HG03558 (cell line): ENCODE measurements around the gene CMTR2.
"Not testable (repeated sequence)": the region's sequence is repeated elsewhere in the genome, so short reads cannot be mapped to it uniquely, and the experiment has no call there.

ENCODE experiments used
- ATAC-seq: cut with Tn5 transposase; IDR thresholded peaks from one replicate; pipeline ENCODE4 v1.9.1; 2021; ENCODE audit warnings: moderate number of reproducible peaks; ENCODE audit not compliant: unreplicated experiment; ENCODE audit errors: extremely low read depth

CMTR2 gene, protein sequence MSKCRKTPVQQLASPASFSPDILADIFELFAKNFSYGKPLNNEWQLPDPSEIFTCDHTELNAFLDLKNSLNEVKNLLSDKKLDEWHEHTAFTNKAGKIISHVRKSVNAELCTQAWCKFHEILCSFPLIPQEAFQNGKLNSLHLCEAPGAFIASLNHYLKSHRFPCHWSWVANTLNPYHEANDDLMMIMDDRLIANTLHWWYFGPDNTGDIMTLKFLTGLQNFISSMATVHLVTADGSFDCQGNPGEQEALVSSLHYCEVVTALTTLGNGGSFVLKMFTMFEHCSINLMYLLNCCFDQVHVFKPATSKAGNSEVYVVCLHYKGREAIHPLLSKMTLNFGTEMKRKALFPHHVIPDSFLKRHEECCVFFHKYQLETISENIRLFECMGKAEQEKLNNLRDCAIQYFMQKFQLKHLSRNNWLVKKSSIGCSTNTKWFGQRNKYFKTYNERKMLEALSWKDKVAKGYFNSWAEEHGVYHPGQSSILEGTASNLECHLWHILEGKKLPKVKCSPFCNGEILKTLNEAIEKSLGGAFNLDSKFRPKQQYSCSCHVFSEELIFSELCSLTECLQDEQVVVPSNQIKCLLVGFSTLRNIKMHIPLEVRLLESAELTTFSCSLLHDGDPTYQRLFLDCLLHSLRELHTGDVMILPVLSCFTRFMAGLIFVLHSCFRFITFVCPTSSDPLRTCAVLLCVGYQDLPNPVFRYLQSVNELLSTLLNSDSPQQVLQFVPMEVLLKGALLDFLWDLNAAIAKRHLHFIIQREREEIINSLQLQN

DNA sequence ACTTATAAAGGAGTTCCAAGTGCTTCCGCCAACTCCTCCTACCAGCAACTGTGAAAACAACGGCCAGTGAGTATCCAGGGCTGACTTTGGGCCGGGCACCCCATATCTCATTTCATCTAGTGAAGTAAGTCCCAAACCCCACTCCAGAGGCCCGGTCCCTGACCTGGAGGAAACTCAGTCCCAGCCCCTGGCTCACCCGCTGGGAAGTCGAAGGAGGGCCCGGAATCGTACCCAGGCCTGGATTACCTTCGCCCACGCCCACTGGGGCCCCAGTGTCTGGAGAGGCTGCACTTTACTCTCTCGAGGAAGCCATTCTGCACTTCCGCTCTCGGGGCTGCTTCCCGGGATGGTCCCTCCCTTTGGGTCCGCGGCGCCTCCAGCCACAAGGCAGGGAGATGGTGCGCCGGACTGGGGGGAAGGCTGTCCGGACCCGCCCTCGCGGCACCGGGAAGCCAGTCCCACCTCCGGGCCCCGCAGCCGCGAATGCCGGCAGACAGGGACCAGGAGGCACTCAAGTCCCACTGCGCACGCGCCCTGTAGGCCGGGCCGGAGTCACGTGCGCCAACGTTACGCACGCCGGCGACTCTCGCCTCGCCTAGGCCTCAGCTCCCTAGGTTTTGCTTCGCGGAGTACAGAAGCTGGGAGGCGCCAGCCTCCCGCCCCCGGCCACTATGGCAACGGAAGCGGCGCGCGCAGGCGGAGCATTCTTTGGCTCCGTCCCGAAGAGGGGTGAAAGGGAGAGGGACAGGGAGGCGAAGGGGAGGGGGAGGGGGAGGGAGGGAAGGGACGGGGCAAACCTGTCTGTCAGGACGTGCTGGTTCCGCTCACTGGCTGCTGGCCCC is at the start of gene CMTR2:
CMTR2 (minus strand) TSS at position 513 of the 842 bp plus-strand sequence. CDS start 3,482 bp downstream, outside the sequence.
- peak; percentile 85 for ATAC-seq

DNA sequence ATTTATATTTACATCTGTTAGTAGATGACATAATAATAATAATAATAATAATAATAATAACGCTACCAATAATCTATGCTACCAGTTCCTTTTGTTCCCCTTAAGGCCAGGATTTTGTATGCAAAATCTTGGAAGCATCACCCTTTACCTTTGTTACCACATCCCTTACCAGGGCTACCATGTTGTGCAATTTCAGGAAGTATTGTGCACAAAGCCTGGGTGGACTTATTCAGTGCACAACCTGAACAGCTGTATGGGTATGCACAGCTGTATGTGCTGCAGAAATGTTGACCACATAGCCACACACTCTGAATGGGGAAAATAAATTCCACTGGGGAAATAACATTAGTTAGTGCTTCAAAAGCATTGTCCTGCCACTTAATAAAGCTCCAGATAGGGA is 49.4 kb upstream of the CMTR2 start:
- ATAC-seq: no peak

DNA sequence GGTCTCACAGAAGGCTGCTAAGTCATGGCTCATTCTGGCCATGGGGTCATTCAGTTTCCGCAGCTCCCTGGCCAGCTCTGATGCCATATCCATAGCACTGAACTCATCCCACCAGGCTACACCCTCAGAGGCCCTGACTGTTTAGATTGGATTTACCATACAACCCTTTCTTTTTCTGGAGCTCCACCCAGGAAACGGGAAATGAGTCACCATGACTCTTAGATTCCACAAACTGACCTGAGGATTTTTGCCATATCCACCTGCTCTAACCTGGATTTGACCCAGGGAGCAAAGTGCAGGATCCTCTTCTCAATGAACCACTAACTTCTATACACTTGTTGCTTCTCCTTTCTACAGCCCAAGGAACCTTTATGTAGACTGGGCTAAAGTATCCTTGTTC is 49.0 kb upstream of the CMTR2 start:
- no peak for ATAC-seq

DNA sequence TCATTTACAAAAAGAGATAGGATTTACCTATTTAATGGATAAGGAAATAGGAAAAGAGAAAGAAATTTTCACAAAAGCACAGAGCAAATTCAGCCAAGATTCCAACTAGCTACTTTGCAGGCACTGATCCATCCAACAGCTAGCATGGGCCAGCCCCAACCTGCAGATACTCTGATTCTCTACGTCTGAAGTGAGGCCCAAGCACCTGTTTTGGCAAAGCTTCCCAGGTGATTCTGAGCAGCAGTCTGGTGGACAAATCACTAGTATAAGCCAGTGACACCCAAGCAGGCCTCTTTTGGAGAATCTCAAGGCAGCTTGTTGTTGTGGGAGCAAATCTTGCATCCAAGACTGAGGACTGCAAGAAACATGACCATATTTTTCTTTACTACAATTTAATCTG is 48.4 kb upstream of the CMTR2 start:
- ATAC-seq: no peak

DNA sequence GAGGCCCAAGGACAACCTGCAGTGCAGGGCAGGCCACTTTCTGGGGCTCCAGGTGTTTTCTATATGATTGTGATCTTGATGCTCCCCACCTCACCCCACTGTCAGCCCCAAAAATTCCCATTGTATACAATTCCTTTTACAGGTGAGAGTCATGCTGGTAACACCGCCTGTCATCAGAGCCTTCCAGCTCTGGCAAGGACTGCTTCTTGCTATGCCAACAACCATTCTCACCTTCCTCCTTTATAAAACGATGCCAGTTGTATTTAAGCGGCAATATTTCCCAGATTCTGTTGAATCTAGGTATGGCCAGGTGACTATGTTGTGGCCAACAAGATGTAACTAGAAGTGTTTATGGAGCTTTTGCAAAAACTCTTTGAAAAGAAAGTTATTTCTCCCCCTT is 38.9 kb upstream of the CMTR2 start:
- no peak for ATAC-seq

DNA sequence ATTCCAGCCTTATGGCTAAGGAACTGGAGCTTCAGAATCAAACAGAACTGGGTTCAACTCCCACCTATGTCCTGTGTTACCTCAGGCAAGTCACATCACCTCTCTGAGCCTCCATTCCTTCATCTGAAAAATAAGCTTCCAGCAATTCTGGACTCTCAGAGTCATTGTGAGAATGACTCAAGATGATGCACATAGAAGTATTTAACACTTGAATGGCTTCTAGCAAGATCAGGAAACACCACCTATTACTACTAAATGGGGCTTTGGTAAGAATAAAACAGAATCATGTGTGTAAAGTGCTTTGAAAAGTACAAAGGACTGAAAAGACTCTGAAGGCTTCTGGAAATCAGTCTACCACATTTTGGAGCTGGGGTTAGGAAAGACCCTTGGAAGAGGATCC is 38.5 kb upstream of the CMTR2 start:
- ATAC-seq: no peak

DNA sequence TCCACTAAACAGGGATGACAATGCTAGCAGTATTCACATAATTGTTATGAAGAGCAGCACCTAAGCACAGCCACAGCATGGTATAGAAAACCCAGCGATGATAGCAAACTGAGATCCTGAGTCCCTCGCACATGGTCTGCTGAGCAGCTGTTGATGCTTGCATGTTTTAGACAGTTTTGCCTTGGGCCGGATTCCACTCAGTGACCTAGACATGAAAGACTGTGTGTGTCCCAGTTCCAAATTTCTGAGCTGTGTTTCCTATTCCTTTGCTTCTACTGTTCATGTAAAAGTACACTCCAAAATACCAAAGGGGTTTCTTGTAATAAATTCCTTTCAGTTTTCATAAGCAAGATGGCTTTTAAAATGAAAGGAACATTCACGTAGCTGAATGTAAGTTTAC is 30.8 kb upstream of the CMTR2 start:
- no peak for ATAC-seq

DNA sequence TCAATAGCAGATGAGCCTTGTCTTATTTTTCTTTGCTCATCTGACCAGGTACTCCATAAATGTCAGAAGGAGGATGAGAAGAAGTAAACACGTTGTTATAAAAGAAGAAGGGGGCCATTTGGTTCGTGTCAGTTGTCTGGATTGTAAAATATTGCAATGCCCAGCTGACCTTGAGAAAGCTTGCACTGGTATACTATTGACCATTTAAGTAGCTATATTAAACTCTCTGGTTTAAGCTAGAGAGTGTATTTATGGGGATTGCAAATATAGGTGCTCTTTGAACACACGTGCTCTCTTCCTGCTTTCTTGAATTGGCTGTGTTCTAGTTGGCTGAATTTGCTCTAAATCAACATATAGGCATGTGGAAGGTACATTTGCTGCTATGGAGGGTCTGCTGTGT is 26.1 kb upstream of the CMTR2 start:
- no peak for ATAC-seq

DNA sequence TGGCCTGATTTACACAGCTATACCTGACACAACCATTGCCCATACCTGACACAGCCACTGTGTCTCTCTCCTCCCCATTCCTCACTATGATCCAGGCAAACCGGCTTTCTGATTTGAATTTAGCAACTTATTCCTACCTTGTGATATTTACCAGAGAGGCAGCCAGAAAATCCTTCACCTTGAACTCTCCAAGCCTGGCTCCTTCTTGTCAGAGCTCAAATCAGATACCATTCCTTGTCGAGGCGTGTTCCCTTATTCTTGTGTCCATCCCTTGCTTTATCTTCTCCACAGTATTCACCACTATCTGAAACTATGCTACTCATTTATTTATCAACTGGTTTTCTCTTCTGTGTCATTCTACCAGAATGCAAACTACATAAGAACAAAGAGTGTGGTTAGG is 24.4 kb upstream of the CMTR2 start:
- ATAC-seq: not testable (repeated sequence)

DNA sequence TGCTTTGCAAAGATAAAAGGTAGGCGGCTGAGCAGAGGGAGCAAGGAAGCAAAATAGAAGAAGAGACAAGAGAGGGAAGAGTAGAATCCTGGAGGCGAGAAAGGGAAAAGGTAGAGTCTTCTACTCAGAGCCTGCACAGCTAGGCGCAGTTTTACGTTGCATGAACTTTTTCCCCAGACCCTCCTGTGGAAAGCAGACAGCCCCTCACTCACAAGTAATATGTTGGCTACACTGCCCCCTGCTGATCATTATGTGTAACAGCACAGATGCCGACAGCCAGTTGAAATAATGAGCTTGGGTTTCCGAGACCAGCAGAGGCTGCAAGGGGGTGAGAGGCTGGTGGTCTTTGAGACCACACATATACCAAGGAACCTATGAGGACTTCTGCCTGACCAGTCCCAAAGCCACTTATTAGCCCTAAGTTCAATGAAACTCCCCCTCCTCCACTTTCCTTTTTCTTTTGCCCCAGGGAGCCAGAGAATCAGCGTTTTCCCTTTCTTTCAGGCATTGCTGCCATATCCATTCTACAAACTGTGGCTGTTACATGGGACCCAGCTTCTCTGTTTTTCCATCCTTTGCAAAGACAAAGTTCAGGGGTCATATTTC is 22.5 kb upstream of the CMTR2 start:
- ATAC-seq: no peak

DNA sequence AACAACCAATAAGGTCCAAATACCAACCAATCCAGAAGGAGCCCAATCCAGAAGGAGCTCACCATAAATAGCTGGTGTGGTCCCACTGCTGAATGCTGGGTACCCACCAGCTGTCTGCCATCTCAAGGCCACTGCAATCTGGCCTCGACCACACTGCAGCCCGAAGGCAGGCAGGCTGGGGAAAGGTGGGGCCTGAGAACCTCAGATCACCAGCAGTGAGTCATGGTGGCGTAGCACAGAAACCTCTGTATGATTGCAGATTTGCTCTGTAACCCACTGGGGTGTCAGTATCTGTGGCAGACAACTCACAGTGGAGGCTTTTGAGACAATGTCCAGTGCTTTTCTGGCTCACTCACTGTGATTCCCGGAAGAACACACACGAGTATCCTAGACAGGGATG is 14.7 kb upstream of the CMTR2 start:
- ATAC-seq: no peak

DNA sequence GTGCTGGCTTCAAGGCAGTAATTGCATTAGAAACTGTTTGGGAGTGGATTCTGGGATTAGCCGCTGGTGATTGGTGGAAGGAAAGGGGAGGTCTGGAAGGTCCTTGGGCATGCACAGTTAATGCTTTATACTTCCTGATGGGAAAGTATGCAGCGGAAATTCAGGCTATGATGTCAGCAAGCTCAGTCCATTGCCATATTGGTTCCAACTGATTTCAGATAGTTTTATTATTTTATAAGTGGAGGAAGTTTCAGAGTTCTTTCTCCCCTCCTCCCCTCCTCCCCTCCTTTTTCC is 8.1 kb upstream of the CMTR2 start:
- ATAC-seq: no peak

DNA sequence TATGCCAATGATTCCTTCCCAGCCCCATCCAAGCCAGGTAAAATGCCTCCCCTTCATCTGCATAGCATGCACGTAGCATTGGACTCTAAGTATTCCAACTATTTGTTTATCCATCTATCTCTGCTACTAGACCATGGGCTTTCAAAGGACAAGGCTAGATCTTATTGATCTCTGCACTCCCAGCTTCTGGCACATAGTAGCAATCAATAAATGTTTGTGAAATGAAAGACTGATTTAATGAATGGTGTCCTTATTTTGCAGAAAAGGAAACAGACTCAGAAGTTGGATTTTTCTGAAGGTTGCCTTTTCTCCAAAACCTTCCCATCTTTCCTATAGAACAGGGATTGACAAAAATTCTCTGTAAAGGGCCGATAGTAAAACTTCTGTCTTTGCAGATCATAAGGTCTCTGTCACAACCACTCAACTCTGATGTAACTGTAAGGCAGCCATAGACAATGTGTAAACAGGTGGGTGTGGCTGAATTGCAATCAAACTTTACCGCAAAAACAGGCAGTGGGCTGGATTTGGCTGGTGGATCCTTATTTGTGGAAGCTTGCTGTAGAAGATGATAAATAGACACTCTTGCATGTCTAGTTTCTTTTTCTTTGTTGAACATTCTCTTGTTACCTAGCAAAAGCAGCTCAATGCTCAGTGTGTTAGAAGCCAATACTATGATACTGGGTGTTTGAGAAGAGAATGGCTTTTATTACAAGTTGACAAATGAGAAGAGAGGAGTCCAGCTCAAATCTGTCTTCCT is 7.6 kb upstream of the CMTR2 start:
- no peak for ATAC-seq

DNA sequence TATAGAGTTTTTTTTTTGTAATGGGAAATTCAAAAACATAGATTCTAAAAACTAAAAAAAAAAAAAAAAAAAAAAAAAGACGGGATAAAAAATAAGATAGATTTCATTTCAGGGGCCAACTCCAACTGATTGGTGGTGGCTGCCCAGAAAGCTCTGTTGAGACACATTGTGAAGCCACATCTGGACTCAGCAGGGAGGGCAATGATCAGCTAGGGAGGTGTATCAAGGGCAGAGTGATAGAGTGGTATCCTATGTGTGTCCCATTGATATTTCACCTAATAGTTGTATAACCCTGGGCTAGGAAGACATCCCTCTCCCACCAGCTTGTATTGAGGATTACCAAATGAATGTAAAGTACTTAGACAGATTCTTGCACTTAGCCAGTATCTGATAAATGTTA is 6.7 kb upstream of the CMTR2 start:
- no peak for ATAC-seq

DNA sequence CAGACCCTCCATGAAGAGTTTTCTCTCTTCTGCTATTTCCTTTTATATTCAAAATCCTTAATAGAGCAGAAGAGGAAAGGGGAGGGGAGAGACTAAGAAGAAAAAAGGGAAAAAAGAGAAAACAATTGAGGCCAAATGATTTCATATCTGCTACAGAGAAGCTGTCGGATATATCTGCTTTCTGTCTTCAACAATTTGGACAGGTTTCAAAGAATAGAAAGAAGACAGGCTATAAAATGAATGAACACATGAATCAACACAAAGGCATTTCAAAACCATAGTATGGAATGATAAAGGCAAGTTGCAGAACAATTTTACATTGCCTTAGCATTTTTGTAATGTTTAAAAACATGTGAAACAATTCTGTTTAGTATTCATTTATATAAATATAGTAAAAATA is 4.7 kb upstream of the CMTR2 start:
- ATAC-seq: no peak

DNA sequence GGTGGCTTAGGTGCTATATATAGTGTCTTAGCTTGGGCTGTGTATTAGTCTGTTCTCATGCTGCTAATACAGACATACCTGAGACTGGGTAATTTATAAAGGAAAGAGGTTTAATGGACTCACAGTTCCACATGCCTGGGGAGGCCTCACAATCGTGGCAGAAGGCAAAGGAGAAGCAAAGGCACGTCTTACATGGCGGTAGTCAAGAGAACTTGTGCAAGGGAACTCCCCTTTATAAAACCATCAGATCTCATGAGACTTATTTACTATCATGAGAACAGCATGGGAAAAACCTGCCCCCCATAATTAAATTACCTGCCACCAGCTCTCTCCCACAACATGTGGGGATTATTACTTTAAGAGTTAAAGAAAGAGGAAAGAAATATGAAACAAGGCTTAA is 2.9 kb upstream of the CMTR2 start:
- ATAC-seq: not testable (repeated sequence)

DNA sequence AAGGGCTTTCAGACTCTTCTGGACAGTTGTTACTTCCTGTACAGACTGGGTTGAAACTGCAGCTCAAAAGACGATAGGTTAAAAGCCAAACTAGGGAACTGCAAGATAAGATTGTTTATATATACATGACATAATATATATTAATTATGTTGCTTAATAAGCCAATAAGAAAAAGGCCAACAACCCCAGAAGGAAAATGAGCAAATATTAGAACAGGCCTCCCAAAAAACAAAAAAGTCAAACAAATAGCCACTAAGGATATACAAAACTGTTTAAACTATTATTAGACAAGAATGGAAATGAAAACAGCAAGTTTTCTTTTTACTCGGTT is 495 bp upstream of the CMTR2 start:
- ATAC-seq: no peak

DNA sequence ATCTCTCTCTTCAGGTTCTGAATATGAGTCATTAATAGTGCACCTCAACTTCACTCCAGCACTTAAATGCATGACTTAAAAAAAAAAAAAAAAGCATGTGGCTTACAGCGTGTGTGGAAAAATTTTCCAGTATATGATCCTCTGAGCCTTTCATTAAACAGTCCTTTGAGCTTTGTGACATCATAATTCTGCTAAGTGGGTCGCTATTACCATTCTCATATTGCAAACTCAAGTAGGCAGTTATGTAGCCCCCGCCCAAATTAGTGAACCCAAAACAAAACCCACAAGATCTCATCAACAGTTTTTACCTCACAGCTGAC is 672 bp downstream of the CMTR2 start:
- no peak for ATAC-seq

DNA sequence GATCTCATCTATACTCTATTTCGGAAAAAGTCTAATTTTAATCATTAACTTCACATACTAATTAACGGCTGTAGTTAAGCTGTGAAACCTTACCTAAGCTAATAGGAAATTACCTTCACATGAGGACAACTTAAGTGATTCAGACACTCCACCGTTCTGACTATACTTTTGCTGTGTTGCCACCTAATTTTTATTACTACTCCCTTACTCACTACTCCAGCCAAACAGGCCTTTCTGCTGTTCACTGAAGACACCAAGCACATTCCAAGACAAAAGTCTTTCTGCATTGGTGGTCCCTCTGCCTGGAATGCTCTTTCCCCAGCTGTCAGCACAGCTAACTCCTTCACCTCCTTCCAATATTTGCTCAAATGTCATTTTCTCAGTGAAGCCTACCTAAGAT is 1.3 kb downstream of the CMTR2 start:
- no peak for ATAC-seq

DNA sequence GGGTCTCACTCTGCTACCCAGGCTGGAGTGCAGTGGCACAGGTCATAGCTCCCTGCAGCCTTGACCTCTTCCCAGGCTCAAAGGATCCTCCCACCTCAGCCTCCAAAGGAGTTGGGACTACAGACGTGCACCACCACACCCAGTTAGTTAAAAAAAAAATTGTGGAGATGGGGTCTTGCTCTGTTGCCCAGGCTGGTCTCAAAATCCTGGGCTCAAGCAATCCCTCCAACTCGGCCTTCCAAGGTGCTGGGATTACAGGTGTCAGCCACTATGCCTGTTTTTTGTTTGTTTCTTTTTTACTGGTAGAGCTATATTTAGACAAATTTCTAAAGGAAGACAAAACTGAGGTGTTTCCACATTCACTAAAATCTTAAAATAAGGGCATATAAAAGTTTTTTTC is 1.7 kb downstream of the CMTR2 start:
- no peak for ATAC-seq
